Neutrophil (primary cell): ENCODE measurements around the gene SH3D19.
"Not testable (repeated sequence)": the region's sequence is repeated elsewhere in the genome, so short reads cannot be mapped to it uniquely, and the experiment has no call there.

Source experiments
- H3K27ac ChIP-seq: fragments of 200-600 bp; sonication (generic); 2 replicates; pipeline ENCODE4 v1.5.1; 2016; ENCODE audit warnings: mild to moderate bottlenecking, moderate library complexity
- H3K27me3 ChIP-seq: fragments of 200-600 bp; sonication (generic); 2 replicates; pipeline ENCODE4 v1.6.0; 2016; ENCODE audit warnings: mild to moderate bottlenecking
- H3K36me3 ChIP-seq: fragments of 200-600 bp; sonication (generic); 2 replicates; pipeline ENCODE4 v1.5.1; 2017
- H3K4me1 ChIP-seq, 2 experiments: fragments of 200-600 bp in 1 of 2; sonication (generic) in 1 of 2; 1 replicate in 1 of 2; 2 replicates in 1 of 2; pipeline versions ENCODE4 v1.5.1 to v1.6.1; 2013 to 2016; ENCODE audit warnings: low read depth in 1 of 2, low read length in 1 of 2, mild to moderate bottlenecking in 1 of 2, moderate library complexity in 1 of 2; ENCODE audit not compliant: control insufficient read depth in 1 of 2, insufficient read depth in 1 of 2
- H3K4me3 ChIP-seq, 2 experiments: fragments of 200-600 bp in 1 of 2; sonication (generic) in 1 of 2; 1 replicate in 1 of 2; 2 replicates in 1 of 2; pipeline ENCODE4 v1.5.1; 2013 to 2016; ENCODE audit warnings: low read depth in 1 of 2, low read length in 1 of 2, mild to moderate bottlenecking in 1 of 2, moderate library complexity in 1 of 2
- H3K9me3 ChIP-seq: fragments of 200-600 bp; sonication (generic); 2 replicates; pipeline ENCODE4 v1.5.1; 2016
- TF ChIP-seq, protein P1 (sequence below): fragments of 200-600 bp; sonication (generic); IDR thresholded peaks from 2 replicates; pipeline ENCODE4 v1.5.1; 2016; ENCODE audit warnings: antibody characterized with exemption

SH3D19 gene

GRCh38 chr4:151093203-151093602 lies 232.2 kb downstream of the SH3D19 start:
- H3K27ac ChIP-seq, result no peak overlapping the region
- TF ChIP-seq, protein P1, sequence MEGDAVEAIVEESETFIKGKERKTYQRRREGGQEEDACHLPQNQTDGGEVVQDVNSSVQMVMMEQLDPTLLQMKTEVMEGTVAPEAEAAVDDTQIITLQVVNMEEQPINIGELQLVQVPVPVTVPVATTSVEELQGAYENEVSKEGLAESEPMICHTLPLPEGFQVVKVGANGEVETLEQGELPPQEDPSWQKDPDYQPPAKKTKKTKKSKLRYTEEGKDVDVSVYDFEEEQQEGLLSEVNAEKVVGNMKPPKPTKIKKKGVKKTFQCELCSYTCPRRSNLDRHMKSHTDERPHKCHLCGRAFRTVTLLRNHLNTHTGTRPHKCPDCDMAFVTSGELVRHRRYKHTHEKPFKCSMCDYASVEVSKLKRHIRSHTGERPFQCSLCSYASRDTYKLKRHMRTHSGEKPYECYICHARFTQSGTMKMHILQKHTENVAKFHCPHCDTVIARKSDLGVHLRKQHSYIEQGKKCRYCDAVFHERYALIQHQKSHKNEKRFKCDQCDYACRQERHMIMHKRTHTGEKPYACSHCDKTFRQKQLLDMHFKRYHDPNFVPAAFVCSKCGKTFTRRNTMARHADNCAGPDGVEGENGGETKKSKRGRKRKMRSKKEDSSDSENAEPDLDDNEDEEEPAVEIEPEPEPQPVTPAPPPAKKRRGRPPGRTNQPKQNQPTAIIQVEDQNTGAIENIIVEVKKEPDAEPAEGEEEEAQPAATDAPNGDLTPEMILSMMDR, result no peak
- H3K4me1 ChIP-seq, result peaks cover 0 to 3% of the 10 kb centered on the region in 2 experiments
- H3K9me3 ChIP-seq, result no peaks in the 10 kb centered on the region
- peaks cover 12% of the 10 kb centered on the region for H3K27me3 ChIP-seq
- H3K36me3 ChIP-seq, result no peaks in the 10 kb centered on the region
- no peak overlapping the region for H3K4me3 ChIP-seq

DNA sequence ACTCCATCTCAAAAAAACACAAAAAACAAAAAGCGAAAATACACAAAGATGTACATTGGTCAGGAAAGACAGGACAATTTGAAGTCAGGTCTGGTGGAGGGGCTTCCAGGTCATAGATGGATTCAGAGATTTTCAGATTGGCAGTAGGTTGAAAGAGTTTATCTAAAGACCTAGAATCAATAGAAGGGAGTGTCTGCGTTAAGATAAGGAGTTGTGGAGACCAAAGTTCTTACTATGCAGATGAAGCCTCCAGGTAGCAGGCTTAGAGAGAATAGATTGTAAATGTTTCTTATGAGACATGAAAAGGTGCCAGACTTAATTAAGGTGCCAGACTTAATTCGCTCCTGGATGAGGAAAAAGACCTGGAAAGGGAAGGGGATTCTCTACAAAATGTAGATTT lies 232.9 kb downstream of the SH3D19 start:
- TF ChIP-seq, protein P1, result no peak
- H3K27ac ChIP-seq, result no peak overlapping the region
- H3K4me1 ChIP-seq, result no peaks in the 10 kb centered on the region
- H3K36me3 ChIP-seq, result no peaks in the 10 kb centered on the region
- H3K9me3 ChIP-seq, result no peaks in the 10 kb centered on the region
- H3K4me3 ChIP-seq, result no peak overlapping the region
- H3K27me3 ChIP-seq, result peaks cover 12% of the 10 kb centered on the region

GRCh38 chr4:151091047-151091446 lies 234.4 kb downstream of the SH3D19 start:
- no peaks in the 10 kb centered on the region for H3K4me1 ChIP-seq
- no peaks in the 10 kb centered on the region for H3K36me3 ChIP-seq
- peaks cover 5% of the 10 kb centered on the region for H3K27me3 ChIP-seq
- H3K4me3 ChIP-seq, result no peak overlapping the region
- TF ChIP-seq, protein P1, result no peak
- H3K27ac ChIP-seq, result no peak overlapping the region
- no peaks in the 10 kb centered on the region for H3K9me3 ChIP-seq

DNA sequence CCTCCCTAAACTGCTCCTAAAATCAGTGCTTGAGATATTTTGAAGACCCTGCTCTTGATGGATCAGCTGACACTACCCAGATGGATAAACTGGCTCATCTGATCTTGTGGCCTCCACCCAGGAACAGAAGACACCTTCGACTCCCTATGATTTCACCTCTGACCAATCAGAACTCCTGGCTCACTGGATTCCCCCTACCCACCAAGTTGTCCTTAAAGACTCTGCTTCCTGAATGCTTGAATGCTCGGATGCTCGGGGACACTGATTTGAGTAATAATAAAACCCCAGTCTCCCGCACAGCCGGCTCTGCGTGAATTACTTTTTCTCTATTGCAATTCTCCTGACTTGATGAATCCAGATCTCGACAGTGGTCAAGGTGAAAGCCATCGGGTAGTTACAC lies 237.9 kb downstream of the SH3D19 start:
- H3K9me3 ChIP-seq, result no peaks in the 10 kb centered on the region
- H3K36me3 ChIP-seq, result no peaks in the 10 kb centered on the region
- no peak overlapping the region for H3K27ac ChIP-seq
- H3K27me3 ChIP-seq, result no peaks in the 10 kb centered on the region
- no peak overlapping the region for H3K4me3 ChIP-seq
- TF ChIP-seq, protein P1, result no peak
- H3K4me1 ChIP-seq, result no peaks in the 10 kb centered on the region

DNA sequence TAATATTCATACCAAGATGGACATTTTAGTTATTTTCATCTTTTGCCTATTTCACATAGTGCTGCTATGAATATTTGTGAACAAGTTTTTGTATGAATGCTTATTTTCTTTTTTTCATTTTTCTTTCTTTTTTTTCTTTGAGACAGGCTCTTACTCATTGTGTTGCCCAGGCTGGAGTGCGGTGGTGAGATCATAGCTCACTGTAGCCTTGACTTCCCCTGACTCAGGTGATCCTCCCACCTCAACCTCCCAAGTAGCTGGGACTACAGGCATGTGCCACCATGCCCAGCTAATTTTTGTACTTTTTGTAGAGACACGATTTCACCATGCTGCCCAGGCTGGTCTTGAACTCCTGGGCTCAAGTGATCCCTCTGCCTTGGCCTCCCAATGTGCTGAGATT lies 247.4 kb downstream of the SH3D19 start:
- H3K27me3 ChIP-seq, H3K4me1 ChIP-seq, H3K27ac ChIP-seq, H3K9me3 ChIP-seq, H3K36me3 ChIP-seq, H3K4me3 ChIP-seq: not testable (repeated sequence)

GRCh38 chr4:151074416-151074916 lies 250.9 kb downstream of the SH3D19 start:
- no peaks in the 10 kb centered on the region for H3K4me1 ChIP-seq
- TF ChIP-seq, protein P1, result no peak
- no peaks in the 10 kb centered on the region for H3K27me3 ChIP-seq
- H3K9me3 ChIP-seq, result no peaks in the 10 kb centered on the region
- H3K36me3 ChIP-seq, result no peaks in the 10 kb centered on the region
- H3K27ac ChIP-seq, result no peak overlapping the region
- no peak overlapping the region for H3K4me3 ChIP-seq
